B cell (primary cell): ENCODE results near the gene ERP44.

ENCODE experiments used
- EZH2 ChIP-seq: IDR thresholded peaks from 2 replicates; pipeline ENCODE4 v1.6.1; 2012; ENCODE audit warnings: borderline replicate concordance, low read depth, mild to moderate bottlenecking, moderate library complexity, low read length; ENCODE audit not compliant: insufficient read depth, poor library complexity, severe bottlenecking
- TF ChIP-seq, protein P1 (sequence below): fragments of 200-600 bp; IDR thresholded peaks from one replicate; pipeline ENCODE4 v1.8.0; 2022; ENCODE audit warnings: antibody characterized with exemption, mild to moderate bottlenecking

DNA sequence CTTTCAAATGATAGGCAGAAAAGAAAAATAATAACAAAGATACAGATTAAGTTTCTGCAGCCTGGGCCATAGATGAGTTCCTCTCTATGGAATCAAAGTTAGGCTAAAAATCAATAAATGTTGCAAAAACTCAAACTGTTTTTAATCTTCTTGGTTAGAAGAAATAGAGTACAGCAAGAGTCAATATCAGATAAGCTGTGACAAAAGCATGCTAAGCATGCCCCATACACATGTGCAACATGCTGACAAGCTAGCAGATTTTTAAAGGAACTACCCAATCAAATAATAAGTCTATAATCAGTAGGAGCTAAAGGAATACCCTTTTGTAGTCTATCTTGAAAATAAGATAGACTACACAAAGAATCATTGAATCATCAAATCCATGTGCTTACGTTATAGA lies 6.7 kb downstream of the ERP44 start:
- TF ChIP-seq, protein P1, sequence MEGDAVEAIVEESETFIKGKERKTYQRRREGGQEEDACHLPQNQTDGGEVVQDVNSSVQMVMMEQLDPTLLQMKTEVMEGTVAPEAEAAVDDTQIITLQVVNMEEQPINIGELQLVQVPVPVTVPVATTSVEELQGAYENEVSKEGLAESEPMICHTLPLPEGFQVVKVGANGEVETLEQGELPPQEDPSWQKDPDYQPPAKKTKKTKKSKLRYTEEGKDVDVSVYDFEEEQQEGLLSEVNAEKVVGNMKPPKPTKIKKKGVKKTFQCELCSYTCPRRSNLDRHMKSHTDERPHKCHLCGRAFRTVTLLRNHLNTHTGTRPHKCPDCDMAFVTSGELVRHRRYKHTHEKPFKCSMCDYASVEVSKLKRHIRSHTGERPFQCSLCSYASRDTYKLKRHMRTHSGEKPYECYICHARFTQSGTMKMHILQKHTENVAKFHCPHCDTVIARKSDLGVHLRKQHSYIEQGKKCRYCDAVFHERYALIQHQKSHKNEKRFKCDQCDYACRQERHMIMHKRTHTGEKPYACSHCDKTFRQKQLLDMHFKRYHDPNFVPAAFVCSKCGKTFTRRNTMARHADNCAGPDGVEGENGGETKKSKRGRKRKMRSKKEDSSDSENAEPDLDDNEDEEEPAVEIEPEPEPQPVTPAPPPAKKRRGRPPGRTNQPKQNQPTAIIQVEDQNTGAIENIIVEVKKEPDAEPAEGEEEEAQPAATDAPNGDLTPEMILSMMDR = no peak
- no peak for TF ChIP-seq EZH2
